Chondrocyte (in vitro differentiated cells): ENCODE measurements around the gene NACC2. TPM values are rescaled to one million over a fixed set of nuclear protein-coding genes. Genes with fewer than 3 reads are reported as not detected.
"Not testable (repeated sequence)": the region's sequence is repeated elsewhere in the genome, so short reads cannot be mapped to it uniquely, and the experiment has no call there.

Source experiments
- DNase-seq: peaks from one replicate; pipeline ENCODE4 v3.0.0; 2021; ENCODE audit warnings: mixed read lengths, low spot score
- H3K27ac Mint-ChIP-seq: one replicate; pipeline ENCODE4 v1.8.0; 2021; ENCODE audit warnings: mild to moderate bottlenecking, moderate library complexity, mixed read lengths; ENCODE audit not compliant: unreplicated experiment
- H3K27me3 Mint-ChIP-seq: 2 replicates; pipeline ENCODE4 v1.8.0; 2021; ENCODE audit warnings: low read depth, mixed read lengths
- H3K36me3 Mint-ChIP-seq: 2 replicates; pipeline ENCODE4 v1.8.0; 2021; ENCODE audit warnings: low read depth, mixed read lengths
- H3K4me1 Mint-ChIP-seq: 2 replicates; pipeline ENCODE4 v1.8.0; 2021; ENCODE audit warnings: low read depth, mild to moderate bottlenecking, mixed read lengths
- H3K4me3 Mint-ChIP-seq: one replicate; pipeline ENCODE4 v1.8.0; 2021; ENCODE audit warnings: mild to moderate bottlenecking, moderate library complexity, mixed read lengths; ENCODE audit not compliant: unreplicated experiment
- H3K9me3 Mint-ChIP-seq: 2 replicates; pipeline ENCODE4 v1.8.0; 2021; ENCODE audit warnings: low read depth, mixed read lengths
- total RNA-seq: library from RNA; stranded (reverse); gene quantifications from 3 replicates; pipeline ENCODE4 v1.2.1, GENCODE V29; 2021
- TF ChIP-seq, protein P1 (sequence below): fragments of 200-600 bp; sonication (generic); IDR thresholded peaks from 2 replicates; pipeline ENCODE4 v1.5.0; 2021; ENCODE audit warnings: antibody characterized with exemption, mild to moderate bottlenecking, moderate library complexity

The NACC2 gene
- total RNA-seq, 1 donor from 2014 or later, result 51.0 TPM

- H3K9me3 Mint-ChIP-seq, result no peaks in the 10 kb centered on the region
- TF ChIP-seq, protein P1, sequence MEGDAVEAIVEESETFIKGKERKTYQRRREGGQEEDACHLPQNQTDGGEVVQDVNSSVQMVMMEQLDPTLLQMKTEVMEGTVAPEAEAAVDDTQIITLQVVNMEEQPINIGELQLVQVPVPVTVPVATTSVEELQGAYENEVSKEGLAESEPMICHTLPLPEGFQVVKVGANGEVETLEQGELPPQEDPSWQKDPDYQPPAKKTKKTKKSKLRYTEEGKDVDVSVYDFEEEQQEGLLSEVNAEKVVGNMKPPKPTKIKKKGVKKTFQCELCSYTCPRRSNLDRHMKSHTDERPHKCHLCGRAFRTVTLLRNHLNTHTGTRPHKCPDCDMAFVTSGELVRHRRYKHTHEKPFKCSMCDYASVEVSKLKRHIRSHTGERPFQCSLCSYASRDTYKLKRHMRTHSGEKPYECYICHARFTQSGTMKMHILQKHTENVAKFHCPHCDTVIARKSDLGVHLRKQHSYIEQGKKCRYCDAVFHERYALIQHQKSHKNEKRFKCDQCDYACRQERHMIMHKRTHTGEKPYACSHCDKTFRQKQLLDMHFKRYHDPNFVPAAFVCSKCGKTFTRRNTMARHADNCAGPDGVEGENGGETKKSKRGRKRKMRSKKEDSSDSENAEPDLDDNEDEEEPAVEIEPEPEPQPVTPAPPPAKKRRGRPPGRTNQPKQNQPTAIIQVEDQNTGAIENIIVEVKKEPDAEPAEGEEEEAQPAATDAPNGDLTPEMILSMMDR, result no peak
- H3K27me3 Mint-ChIP-seq, result no peaks in the 10 kb centered on the region
- no peak overlapping the region for H3K27ac Mint-ChIP-seq
- no peak overlapping the region for H3K4me3 Mint-ChIP-seq
- no peak for DNase-seq
- peaks cover 30% of the 10 kb centered on the region for H3K4me1 Mint-ChIP-seq
- peaks cover 9% of the 10 kb centered on the region for H3K36me3 Mint-ChIP-seq
These were observed 20.4 kb downstream of the NACC2 start for GRCh38 chr9:136074706-136075105.

DNA sequence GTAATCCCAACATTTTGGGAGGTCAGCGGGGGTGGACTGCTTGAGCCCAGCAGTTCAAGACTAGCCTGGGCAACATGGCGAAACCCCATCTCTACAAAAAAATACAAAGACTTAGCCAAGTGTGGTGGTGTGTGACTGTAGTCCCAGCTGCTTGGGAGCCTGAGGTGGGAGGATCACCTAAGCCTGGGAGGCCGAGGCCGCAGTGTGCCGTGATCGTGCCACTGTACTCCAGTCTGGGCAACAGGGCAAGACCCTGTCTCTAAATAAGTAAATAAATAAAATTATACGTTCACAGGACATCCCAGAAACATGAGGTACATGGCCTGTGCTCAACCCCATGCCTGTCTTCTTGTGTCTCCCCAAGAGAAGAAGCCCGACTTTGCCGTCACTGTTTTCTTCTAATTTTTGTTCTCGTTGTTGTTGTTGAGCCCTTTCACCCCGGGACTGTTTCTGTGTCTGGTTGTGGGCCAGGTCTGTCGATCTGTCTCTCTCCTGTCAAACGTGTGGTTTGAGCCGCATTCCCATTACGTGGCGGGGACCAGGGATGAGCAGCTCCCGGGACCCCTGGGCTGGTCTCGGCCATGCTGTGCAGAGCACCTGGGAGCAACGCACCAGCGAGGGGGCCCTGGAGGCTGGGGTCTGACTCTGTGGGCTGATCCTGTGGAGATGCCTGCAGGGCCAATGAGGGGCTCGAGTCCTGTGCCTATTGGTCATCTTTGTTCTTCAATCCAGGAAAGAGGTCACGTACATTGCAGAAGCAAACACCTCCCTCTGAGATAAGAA, 32.2 kb downstream of the NACC2 start:
- TF ChIP-seq, protein P1, result no peak
- no peak overlapping the region for H3K4me3 Mint-ChIP-seq
- H3K27me3 Mint-ChIP-seq, result no peaks in the 10 kb centered on the region
- DNase-seq, result peak; percentile 88
- H3K36me3 Mint-ChIP-seq, result peaks cover 13% of the 10 kb centered on the region
- H3K4me1 Mint-ChIP-seq, result peaks cover 34% of the 10 kb centered on the region
- peaks cover 1% of the 10 kb centered on the region for H3K9me3 Mint-ChIP-seq
- no peak overlapping the region for H3K27ac Mint-ChIP-seq

DNA sequence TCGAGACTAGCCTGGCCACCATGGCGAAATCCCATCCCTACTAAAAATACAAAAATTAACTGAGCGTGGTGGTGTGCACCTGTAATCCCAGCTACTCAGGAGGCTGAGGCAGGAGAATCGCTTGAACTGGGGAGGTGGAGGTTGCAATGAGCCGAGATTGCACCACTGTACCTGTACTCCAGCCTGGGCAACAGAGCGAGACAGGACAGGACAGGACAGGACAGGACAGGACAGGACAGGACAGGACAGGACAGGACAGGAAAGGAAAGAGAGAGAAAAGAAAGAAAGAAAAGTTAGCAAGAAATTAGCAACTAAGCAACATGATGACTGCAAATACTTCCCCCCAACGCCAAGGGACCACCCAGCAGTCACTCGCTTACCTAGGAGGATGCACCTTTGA, 33.2 kb downstream of the NACC2 start:
- Mint-ChIP-seq H3K36me3 (peaks cover 13% of the 10 kb centered on the region), H3K4me1 (peaks cover 43% of the 10 kb centered on the region)
- H3K9me3 Mint-ChIP-seq, H3K4me3 Mint-ChIP-seq, H3K27me3 Mint-ChIP-seq, H3K27ac Mint-ChIP-seq: not testable (repeated sequence)
- peak; percentile 20 for DNase-seq

GRCh38 chr9:136061405-136061804, 33.7 kb downstream of the NACC2 start:
- no peaks in the 10 kb centered on the region for H3K27me3 Mint-ChIP-seq
- peaks cover 10% of the 10 kb centered on the region for H3K36me3 Mint-ChIP-seq
- no peak overlapping the region for H3K4me3 Mint-ChIP-seq
- peaks cover 40% of the 10 kb centered on the region for H3K4me1 Mint-ChIP-seq
- H3K9me3 Mint-ChIP-seq, result no peaks in the 10 kb centered on the region
- no peak for DNase-seq
- H3K27ac Mint-ChIP-seq, result no peak overlapping the region
- TF ChIP-seq, protein P1, result no peak

- Mint-ChIP-seq H3K27ac (no peak overlapping the region), H3K4me3 (no peak overlapping the region), H3K9me3 (no peaks in the 10 kb centered on the region), H3K4me1 (peaks cover 38% of the 10 kb centered on the region), H3K27me3 (no peaks in the 10 kb centered on the region), H3K36me3 (peaks cover 7% of the 10 kb centered on the region)
- peak; percentile 79 for DNase-seq
- TF ChIP-seq, protein P1, result no peak
These were observed 34.3 kb downstream of the NACC2 start for GRCh38 chr9:136060671-136061371.
